Upper lobe of right lung (tissue), 1 donor: ENCODE results near the gene NECAP2. TPM values are rescaled to one million over a fixed set of nuclear protein-coding genes. Genes with fewer than 3 reads are reported as not detected.
"Not testable (repeated sequence)": the region's sequence is repeated elsewhere in the genome, so short reads cannot be mapped to it uniquely, and the experiment has no call there.

ENCODE experiments used
- ATAC-seq: fragments of 200-7000 bp; cut with Tn5 transposase; one replicate; pipeline ENCODE4 v1.9.1; 2020; ENCODE audit warnings: mild to moderate bottlenecking, moderate library complexity
- DNase-seq: peaks from one replicate; pipeline ENCODE4 v3.0.0-alpha.2; 2020
- H3K27ac ChIP-seq: fragments of 200-600 bp; one replicate; pipeline ENCODE4 v1.8.0; 2022
- H3K27me3 ChIP-seq: fragments of 200-600 bp; one replicate; pipeline ENCODE4 v1.8.0; 2022; ENCODE audit warnings: mild to moderate bottlenecking
- H3K36me3 ChIP-seq: fragments of 200-600 bp; one replicate; pipeline ENCODE4 v1.8.0; 2022
- H3K4me1 ChIP-seq: fragments of 200-600 bp; one replicate; pipeline ENCODE4 v1.8.0; 2022
- H3K4me3 ChIP-seq: fragments of 200-600 bp; one replicate; pipeline ENCODE4 v1.8.0; 2022; ENCODE audit warnings: mild to moderate bottlenecking
- H3K9me3 ChIP-seq: fragments of 200-600 bp; one replicate; pipeline ENCODE4 v1.8.0; 2022
- intact Hi-C: fragments of 100-400 bp; cut with DNase I; formaldehyde crosslinking; loops from one replicate; pipeline ENCODE4 v1.11.0; 2022
- total RNA-seq: library from RNA; stranded (reverse); fragmentation: NEBNext Ultra II Directional; extraction: Animal tissue kit (Norgen Biotek cat#: 25700); gene quantifications from one replicate; pipeline ENCODE4 v1.2.1, GENCODE V29; 2021
- TF ChIP-seq, protein P1 (sequence below): fragments of 200-600 bp; IDR thresholded peaks from one replicate; pipeline ENCODE4 v1.8.0; 2022; ENCODE audit warnings: antibody characterized with exemption
- donor health status: DM: no; HTN: yes; CAD: no; lungs with severe emphysema.

Gene NECAP2
- total RNA-seq, 1 donor from 2014 or later: 78.1 TPM

DNA sequence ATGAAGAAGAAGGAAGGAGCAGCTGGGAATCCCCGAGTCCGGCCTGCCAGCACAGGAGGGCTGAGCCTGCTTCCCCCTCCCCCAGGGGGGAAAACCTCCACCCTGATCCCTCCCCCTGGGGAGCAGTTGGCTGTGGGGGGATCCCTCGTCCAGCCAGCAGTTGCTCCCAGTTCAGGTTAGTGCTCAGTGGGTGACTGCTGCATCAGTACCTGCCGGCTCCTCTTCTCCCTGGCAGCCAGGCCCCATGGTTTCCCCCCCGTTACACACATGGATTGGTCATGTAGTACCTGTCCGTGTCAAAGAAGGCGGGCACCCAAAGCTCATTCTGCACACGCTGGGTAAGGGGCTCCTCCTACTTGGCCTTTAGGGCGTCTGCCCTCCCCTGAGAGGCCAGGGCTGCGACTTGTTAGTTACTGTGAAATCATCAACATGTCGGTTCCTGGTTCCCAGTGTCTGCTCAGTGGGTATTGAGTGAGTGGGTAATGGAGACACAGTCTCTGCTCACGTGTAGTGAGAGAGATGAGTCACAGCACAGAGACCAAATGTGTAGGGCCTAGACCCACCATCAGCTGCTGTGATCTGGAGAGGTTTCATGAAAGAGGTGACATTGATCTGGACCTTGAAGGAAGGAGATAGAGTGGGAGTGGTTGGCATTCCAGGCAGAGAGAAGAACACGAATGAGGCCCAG, 11.5 kb downstream of the NECAP2 start:
- H3K4me3 ChIP-seq: no peak overlapping the region
- TF ChIP-seq, protein P1, sequence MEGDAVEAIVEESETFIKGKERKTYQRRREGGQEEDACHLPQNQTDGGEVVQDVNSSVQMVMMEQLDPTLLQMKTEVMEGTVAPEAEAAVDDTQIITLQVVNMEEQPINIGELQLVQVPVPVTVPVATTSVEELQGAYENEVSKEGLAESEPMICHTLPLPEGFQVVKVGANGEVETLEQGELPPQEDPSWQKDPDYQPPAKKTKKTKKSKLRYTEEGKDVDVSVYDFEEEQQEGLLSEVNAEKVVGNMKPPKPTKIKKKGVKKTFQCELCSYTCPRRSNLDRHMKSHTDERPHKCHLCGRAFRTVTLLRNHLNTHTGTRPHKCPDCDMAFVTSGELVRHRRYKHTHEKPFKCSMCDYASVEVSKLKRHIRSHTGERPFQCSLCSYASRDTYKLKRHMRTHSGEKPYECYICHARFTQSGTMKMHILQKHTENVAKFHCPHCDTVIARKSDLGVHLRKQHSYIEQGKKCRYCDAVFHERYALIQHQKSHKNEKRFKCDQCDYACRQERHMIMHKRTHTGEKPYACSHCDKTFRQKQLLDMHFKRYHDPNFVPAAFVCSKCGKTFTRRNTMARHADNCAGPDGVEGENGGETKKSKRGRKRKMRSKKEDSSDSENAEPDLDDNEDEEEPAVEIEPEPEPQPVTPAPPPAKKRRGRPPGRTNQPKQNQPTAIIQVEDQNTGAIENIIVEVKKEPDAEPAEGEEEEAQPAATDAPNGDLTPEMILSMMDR: no peak
- peaks cover 99% of the 10 kb centered on the region for H3K36me3 ChIP-seq
- no peaks in the 10 kb centered on the region for H3K27me3 ChIP-seq
- intact Hi-C loops: no loop called here
- ATAC-seq (no peak), DNase-seq (peak; percentile 50)
- no peaks in the 10 kb centered on the region for H3K4me1 ChIP-seq
- H3K9me3 ChIP-seq: no peaks in the 10 kb centered on the region
- H3K27ac ChIP-seq: no peak overlapping the region

DNA sequence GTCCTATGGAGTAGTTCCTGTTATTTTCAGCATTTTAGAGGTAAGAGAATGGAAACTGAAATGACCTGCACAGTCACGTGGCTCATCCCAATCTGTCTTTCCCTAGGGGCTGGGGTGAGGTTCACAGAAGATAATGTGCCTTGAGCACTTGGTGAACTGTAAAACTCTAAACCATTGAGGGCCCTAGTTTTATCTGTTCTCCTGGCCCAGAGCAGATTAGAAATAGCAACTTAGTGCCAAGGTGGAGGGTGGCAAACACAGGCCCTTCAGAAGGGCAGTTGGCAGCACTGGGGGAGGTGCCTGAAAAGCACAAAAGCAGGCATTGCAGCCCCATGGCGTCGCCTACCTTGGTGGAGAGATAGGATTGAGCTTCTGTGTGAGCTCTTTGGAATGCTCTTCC, 14.4 kb downstream of the NECAP2 start:
- H3K4me3 ChIP-seq, intact Hi-C loops, H3K27me3 ChIP-seq, H3K9me3 ChIP-seq, ATAC-seq, H3K4me1 ChIP-seq, H3K27ac ChIP-seq: not testable (repeated sequence)
- H3K36me3 ChIP-seq: peaks cover 98% of the 10 kb centered on the region
- DNase-seq: peak; percentile 26

GRCh38 chr1:16456151-16456550, 15.6 kb downstream of the NECAP2 start:
- ATAC-seq, H3K27ac ChIP-seq, H3K9me3 ChIP-seq, intact Hi-C loops, H3K4me1 ChIP-seq, H3K4me3 ChIP-seq, H3K27me3 ChIP-seq, DNase-seq: not testable (repeated sequence)
- peaks cover 93% of the 10 kb centered on the region for H3K36me3 ChIP-seq

DNA sequence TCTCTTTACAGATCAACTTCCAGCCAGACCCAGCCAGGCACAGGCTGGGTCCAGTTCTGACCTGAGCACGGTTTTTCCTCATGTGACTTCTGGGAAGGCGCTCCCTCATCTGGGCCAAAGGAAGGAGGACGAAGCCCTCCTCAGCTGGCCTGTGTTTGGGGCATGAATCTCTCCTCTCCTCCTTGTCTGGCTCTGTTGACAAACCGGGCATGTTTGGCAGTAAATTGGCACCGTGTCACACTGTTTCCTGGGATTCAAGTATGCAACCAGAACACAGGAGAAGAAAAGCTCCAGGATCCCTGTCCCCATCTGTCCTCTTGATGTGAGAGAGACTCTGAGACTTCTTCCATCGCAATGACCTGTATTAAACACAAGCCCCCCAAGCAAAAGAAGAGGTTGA, 18.3 kb downstream of the NECAP2 start:
- intact Hi-C loops: no loop called here
- no peak for ATAC-seq

DNA sequence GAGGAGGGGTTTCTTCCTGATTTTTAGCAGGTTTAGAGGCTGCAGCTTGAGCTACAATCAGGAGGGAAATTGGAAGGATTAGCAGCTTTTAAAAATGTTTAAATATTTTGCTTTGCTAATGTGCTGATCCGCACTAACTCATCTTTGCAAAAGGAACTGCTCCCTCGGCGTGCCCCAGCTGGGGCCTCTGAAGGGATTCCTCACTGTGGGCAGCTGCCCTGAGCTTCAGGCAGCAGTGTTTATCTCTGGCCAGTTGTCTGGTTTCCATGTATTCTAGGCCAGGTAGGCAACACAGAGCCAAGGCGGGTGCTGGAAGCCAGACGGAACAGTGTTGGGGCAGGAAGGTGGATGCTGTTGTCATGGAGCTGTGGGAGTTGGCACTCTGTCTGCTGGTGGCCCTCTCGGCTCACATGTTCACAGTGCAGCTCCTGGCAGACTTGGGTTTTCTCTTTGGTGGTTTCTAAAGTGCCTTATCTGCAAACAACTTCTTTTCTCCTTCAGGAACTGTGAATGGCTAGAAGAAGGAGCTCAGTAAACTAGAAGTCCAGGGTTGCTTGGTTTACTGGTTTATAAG, 18.9 kb downstream of the NECAP2 start:
- intact Hi-C loops: no loop called here
- DNase-seq (peak; percentile 39), ATAC-seq (peak; percentile 24)
- H3K4me3 ChIP-seq: no peak overlapping the region
- peaks cover 66% of the 10 kb centered on the region for H3K36me3 ChIP-seq
- H3K9me3 ChIP-seq: no peaks in the 10 kb centered on the region
- TF ChIP-seq, protein P1: no peak
- H3K27me3 ChIP-seq: no peaks in the 10 kb centered on the region
- no peak overlapping the region for H3K27ac ChIP-seq
- no peaks in the 10 kb centered on the region for H3K4me1 ChIP-seq

More for the DNA sequence above, 18.3 kb downstream of the NECAP2 start:
- H3K4me1 ChIP-seq: no peaks in the 10 kb centered on the region
- DNase-seq: no peak
- no peak overlapping the region for H3K4me3 ChIP-seq
- H3K36me3 ChIP-seq: peaks cover 72% of the 10 kb centered on the region
- TF ChIP-seq, protein P1: no peak
- H3K9me3 ChIP-seq: no peaks in the 10 kb centered on the region
- H3K27ac ChIP-seq: no peak overlapping the region
- H3K27me3 ChIP-seq: no peaks in the 10 kb centered on the region

- H3K36me3 ChIP-seq: peaks cover 45% of the 10 kb centered on the region
Observed at GRCh38 chr1:16461681-16462080, 21.2 kb downstream of the NECAP2 start.

More at GRCh38 chr1:16461681-16462080, 21.2 kb downstream of the NECAP2 start:
- intact Hi-C loops: no loop called here
- no peak overlapping the region for H3K27ac ChIP-seq
- no peak overlapping the region for H3K4me3 ChIP-seq
- peak; percentile 12 for DNase-seq
- TF ChIP-seq, protein P1: no peak
- no peak for ATAC-seq
- H3K9me3 ChIP-seq: no peaks in the 10 kb centered on the region
- no peaks in the 10 kb centered on the region for H3K4me1 ChIP-seq
- no peaks in the 10 kb centered on the region for H3K27me3 ChIP-seq
